ENCODE measurements around the gene SH3D19. TPM values are rescaled to one million over a fixed set of nuclear protein-coding genes. Genes with fewer than 3 reads are reported as not detected.
A peak's percentile ranks its signal among the peaks of the same experiment; 100 is the strongest.

The SH3D19 gene
- total RNA-seq, 1 donor from 2014 or later = 23.0 TPM

GRCh38 chr4:151175233-151175632, 150.2 kb downstream of the SH3D19 start:
- H3K27me3 ChIP-seq (ENCODE audit: control insufficient read depth, insufficient read depth, low read length) = no peaks in the 10 kb centered on the region
- no peak for DNase-seq (ENCODE audit: low read depth)
- TF ChIP-seq CTCF (IDR thresholded peaks at IDR 0.05; ENCODE audit: insufficient read depth, low read length, poor library complexity, severe bottlenecking) = no peak
- no peaks in the 10 kb centered on the region for H3K36me3 ChIP-seq (ENCODE audit: control insufficient read depth, insufficient read depth, low read length)
- no peak overlapping the region for H3K4me3 ChIP-seq (ENCODE audit: low read depth, low read length)

GRCh38 chr4:151174784-151175183, 150.6 kb downstream of the SH3D19 start:
- Histone ChIP-seq H3K27me3 (ENCODE audit: control insufficient read depth, insufficient read depth, low read length) (no peaks in the 10 kb centered on the region), H3K4me3 (ENCODE audit: low read depth, low read length) (no peak overlapping the region), H3K36me3 (ENCODE audit: control insufficient read depth, insufficient read depth, low read length) (no peaks in the 10 kb centered on the region)
- no peak for DNase-seq (ENCODE audit: low read depth)
- TF ChIP-seq CTCF (IDR thresholded peaks at IDR 0.05; ENCODE audit: insufficient read depth, low read length, poor library complexity, severe bottlenecking) = no peak

- Histone ChIP-seq H3K27me3 (ENCODE audit: control insufficient read depth, insufficient read depth, low read length) (no peaks in the 10 kb centered on the region), H3K36me3 (ENCODE audit: control insufficient read depth, insufficient read depth, low read length) (no peaks in the 10 kb centered on the region), H3K4me3 (ENCODE audit: low read depth, low read length) (no peak overlapping the region)
- no peak for TF ChIP-seq CTCF (IDR thresholded peaks at IDR 0.05; ENCODE audit: insufficient read depth, low read length, poor library complexity, severe bottlenecking)
- DNase-seq (ENCODE audit: low read depth) = no peak
Observed at GRCh38 chr4:151173871-151174270, 151.5 kb downstream of the SH3D19 start.

- no peak for TF ChIP-seq CTCF (IDR thresholded peaks at IDR 0.05; ENCODE audit: insufficient read depth, low read length, poor library complexity, severe bottlenecking)
- Histone ChIP-seq H3K27me3 (ENCODE audit: control insufficient read depth, insufficient read depth, low read length) (no peaks in the 10 kb centered on the region), H3K36me3 (ENCODE audit: control insufficient read depth, insufficient read depth, low read length) (no peaks in the 10 kb centered on the region), H3K4me3 (ENCODE audit: low read depth, low read length) (no peak overlapping the region)
- DNase-seq (ENCODE audit: low read depth) = no peak
Observed at GRCh38 chr4:151169900-151170299, 155.5 kb downstream of the SH3D19 start.

GRCh38 chr4:151169223-151169622, 156.2 kb downstream of the SH3D19 start:
- Histone ChIP-seq H3K36me3 (ENCODE audit: control insufficient read depth, insufficient read depth, low read length) (no peaks in the 10 kb centered on the region), H3K27me3 (ENCODE audit: control insufficient read depth, insufficient read depth, low read length) (no peaks in the 10 kb centered on the region), H3K4me3 (ENCODE audit: low read depth, low read length) (no peak overlapping the region)
- DNase-seq (ENCODE audit: low read depth) = peak; percentile 67
- TF ChIP-seq CTCF (IDR thresholded peaks at IDR 0.05; ENCODE audit: insufficient read depth, low read length, poor library complexity, severe bottlenecking) = no peak

- Histone ChIP-seq H3K4me3 (ENCODE audit: low read depth, low read length) (no peak overlapping the region), H3K27me3 (ENCODE audit: control insufficient read depth, insufficient read depth, low read length) (no peaks in the 10 kb centered on the region), H3K36me3 (ENCODE audit: control insufficient read depth, insufficient read depth, low read length) (no peaks in the 10 kb centered on the region)
- DNase-seq (ENCODE audit: low read depth) = no peak
- no peak for TF ChIP-seq CTCF (IDR thresholded peaks at IDR 0.05; ENCODE audit: insufficient read depth, low read length, poor library complexity, severe bottlenecking)
Observed at GRCh38 chr4:151167561-151167960, 157.8 kb downstream of the SH3D19 start.

Data from kidney epithelial cell (primary cell).